ENCODE measurements around the gene IMMP2L.

GRCh38 chr7:111410899-111411298 is 151.4 kb downstream of the IMMP2L start:
- no peak for TF ChIP-seq CTCF (IDR thresholded peaks at IDR 0.05)
- TF ChIP-seq POLR2A (IDR thresholded peaks at IDR 0.05): no peak
- no peak for TF ChIP-seq EP300 (IDR thresholded peaks at IDR 0.05)
